ENCODE measurements around the gene FIZ1.

The FIZ1 gene

DNA sequence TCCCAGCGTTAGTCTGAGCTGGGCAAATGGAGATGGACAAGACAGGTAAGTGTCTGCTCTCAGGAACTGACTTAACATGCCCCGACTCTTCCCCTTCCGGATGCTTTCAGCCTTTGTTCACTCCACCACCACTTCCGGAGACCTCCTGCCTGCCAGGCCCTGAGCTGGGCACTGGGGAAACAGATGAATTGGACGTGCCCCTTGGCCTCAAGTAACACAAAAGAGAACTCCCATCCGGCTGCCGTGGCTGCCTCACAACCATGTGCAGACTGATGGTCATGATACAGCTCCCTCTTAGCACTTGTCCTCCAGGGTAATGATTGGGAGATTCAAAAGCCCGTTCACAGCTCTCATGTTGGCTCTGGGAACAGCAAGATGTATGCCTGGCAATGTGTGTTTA is 18.1 kb upstream of the FIZ1 start:
- H3K4me3 ChIP-seq (ENCODE audit: low read depth, low read length) = no peak overlapping the region
- TF ChIP-seq, protein P1, sequence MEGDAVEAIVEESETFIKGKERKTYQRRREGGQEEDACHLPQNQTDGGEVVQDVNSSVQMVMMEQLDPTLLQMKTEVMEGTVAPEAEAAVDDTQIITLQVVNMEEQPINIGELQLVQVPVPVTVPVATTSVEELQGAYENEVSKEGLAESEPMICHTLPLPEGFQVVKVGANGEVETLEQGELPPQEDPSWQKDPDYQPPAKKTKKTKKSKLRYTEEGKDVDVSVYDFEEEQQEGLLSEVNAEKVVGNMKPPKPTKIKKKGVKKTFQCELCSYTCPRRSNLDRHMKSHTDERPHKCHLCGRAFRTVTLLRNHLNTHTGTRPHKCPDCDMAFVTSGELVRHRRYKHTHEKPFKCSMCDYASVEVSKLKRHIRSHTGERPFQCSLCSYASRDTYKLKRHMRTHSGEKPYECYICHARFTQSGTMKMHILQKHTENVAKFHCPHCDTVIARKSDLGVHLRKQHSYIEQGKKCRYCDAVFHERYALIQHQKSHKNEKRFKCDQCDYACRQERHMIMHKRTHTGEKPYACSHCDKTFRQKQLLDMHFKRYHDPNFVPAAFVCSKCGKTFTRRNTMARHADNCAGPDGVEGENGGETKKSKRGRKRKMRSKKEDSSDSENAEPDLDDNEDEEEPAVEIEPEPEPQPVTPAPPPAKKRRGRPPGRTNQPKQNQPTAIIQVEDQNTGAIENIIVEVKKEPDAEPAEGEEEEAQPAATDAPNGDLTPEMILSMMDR (IDR thresholded peaks at IDR 0.05; ENCODE audit: borderline replicate concordance, insufficient read depth, low read depth, low read length) = no peak

DNA sequence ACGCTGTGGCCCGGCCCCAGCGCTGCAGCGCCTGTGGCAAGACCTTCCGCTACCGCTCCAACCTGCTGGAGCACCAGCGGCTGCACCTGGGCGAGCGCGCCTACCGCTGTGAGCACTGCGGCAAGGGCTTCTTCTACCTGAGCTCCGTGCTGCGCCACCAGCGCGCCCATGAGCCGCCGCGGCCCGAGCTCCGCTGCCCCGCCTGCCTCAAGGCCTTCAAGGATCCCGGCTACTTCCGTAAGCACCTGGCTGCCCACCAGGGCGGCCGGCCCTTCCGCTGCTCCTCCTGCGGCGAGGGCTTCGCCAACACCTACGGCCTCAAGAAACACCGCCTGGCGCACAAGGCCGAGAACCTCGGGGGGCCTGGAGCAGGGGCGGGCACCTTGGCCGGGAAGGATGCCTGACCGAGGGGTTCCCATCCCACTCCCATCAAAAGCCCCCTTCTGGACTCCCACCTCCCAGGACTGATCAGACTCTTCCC is 17.1 kb upstream of the FIZ1 start:
- no peak overlapping the region for H3K4me3 ChIP-seq (ENCODE audit: low read depth, low read length)

DNA sequence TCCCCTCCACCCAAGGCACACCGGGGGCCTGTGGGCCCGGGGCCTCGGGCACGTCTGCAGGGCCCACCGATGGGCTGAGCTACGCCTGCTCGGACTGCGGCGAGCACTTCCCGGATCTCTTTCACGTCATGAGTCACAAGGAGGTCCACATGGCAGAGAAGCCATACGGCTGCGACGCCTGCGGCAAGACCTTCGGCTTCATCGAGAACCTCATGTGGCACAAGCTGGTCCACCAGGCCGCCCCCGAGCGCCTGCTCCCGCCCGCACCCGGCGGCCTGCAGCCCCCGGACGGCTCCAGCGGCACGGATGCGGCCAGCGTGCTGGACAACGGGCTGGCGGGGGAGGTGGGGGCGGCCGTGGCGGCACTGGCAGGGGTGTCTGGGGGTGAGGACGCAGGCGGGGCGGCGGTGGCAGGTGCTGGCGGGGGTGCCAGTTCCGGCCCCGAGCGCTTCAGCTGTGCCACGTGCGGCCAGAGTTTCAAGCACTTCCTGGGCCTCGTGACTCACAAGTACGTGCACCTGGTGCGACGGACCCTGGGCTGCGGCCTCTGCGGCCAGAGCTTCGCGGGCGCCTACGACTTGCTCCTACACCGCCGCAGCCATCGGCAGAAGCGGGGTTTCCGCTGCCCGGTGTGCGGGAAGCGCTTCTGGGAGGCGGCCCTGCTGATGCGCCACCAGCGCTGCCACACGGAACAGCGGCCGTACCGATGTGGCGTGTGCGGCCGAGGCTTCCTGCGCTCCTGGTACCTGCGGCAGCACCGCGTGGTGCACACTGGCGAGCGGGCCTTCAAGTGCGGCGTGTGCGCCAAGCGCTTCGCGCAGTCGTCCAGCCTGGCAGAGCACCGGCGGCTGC is 16.5 kb upstream of the FIZ1 start:
- H3K4me3 ChIP-seq (ENCODE audit: low read depth, low read length) = no peak overlapping the region
- TF ChIP-seq, protein P1 (IDR thresholded peaks at IDR 0.05; ENCODE audit: borderline replicate concordance, insufficient read depth, low read depth, low read length) = no peak

More for the DNA sequence above, 17.1 kb upstream of the FIZ1 start:
- TF ChIP-seq, protein P1 (IDR thresholded peaks at IDR 0.05; ENCODE audit: borderline replicate concordance, insufficient read depth, low read depth, low read length) = no peak

DNA sequence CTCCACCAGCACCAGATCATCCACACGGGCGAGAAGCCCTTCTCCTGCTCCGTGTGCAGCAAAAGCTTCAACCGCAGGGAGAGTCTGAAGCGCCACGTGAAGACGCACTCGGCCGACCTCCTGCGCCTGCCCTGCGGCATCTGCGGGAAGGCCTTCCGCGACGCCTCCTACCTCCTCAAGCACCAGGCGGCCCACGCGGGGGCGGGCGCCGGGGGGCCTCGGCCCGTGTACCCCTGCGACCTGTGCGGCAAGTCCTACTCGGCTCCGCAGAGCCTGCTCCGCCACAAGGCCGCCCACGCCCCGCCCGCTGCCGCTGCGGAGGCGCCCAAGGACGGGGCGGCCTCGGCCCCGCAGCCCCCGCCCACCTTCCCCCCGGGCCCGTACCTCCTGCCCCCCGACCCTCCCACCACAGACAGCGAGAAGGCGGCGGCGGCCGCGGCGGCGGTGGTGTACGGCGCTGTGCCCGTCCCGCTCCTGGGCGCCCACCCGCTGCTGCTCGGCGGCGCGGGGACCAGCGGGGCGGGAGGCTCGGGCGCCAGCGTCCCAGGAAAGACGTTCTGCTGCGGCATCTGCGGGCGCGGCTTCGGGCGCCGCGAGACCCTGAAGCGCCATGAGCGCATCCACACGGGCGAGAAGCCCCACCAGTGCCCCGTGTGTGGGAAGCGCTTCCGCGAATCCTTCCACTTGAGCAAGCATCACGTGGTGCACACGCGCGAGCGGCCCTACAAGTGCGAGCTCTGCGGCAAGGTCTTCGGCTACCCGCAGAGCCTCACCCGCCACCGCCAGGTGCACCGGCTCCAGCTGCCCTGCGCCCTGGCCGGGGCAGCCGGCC is 15.6 kb upstream of the FIZ1 start:
- H3K4me3 ChIP-seq (ENCODE audit: low read depth, low read length) = no peak overlapping the region
- TF ChIP-seq, protein P1 (IDR thresholded peaks at IDR 0.05; ENCODE audit: borderline replicate concordance, insufficient read depth, low read depth, low read length) = no peak

DNA sequence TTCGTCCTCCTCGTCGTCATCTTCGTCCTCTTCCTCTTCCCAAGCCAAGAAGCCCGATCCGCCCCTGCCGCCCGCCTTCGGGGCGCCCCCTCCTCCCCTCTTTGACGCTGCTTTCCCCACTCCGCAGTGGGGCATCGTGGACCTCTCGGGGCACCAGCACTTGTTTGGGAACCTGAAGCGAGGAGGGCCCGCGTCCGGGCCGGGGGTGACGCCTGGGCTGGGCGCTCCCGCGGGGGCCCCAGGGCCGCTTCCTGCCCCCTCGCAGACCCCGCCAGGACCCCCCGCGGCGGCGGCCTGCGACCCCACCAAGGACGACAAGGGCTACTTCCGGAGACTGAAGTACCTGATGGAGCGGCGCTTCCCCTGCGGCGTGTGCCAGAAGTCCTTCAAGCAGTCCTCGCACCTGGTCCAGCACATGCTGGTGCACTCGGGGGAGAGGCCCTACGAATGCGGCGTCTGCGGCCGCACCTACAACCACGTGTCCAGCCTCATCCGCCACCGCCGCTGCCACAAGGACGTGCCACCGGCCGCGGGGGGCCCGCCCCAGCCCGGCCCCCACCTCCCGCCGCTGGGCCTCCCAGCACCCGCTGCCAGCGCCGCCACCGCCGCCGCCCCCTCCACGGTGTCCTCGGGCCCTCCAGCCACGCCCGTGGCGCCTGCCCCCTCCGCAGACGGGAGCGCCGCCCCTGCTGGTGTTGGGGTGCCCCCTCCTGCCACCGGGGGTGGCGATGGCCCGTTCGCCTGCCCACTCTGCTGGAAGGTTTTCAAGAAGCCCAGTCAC is 14.8 kb upstream of the FIZ1 start:
- TF ChIP-seq, protein P1 (IDR thresholded peaks at IDR 0.05; ENCODE audit: borderline replicate concordance, insufficient read depth, low read depth, low read length) = no peak
- H3K4me3 ChIP-seq (ENCODE audit: low read depth, low read length) = no peak overlapping the region

DNA sequence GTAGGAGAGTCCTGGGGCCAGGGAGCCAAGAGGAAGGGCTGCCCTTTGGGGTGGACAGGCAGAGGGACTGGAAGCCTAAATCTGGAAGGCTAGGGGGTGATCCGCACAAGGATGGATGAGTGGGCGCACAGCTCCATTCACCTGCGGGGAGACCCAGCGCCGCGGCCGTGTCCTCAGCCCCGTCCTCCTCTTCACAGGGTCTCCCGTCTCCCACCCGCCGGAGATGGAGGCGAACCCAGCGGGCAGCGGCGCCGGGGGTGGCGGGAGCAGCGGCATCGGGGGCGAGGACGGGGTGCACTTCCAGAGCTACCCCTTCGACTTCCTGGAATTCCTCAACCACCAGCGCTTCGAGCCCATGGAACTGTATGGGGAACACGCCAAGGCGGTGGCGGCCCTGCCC is 14.1 kb upstream of the FIZ1 start:
- no peak overlapping the region for H3K4me3 ChIP-seq (ENCODE audit: low read depth, low read length)
- TF ChIP-seq, protein P1 (IDR thresholded peaks at IDR 0.05; ENCODE audit: borderline replicate concordance, insufficient read depth, low read depth, low read length) = no peak

Data from GM12875 (cell line).